Measurements from ENCODE around the gene ZNF282.
"Not testable (repeated sequence)": the region's sequence is repeated elsewhere in the genome, so short reads cannot be mapped to it uniquely, and the experiment has no call there.

The ZNF282 gene

DNA sequence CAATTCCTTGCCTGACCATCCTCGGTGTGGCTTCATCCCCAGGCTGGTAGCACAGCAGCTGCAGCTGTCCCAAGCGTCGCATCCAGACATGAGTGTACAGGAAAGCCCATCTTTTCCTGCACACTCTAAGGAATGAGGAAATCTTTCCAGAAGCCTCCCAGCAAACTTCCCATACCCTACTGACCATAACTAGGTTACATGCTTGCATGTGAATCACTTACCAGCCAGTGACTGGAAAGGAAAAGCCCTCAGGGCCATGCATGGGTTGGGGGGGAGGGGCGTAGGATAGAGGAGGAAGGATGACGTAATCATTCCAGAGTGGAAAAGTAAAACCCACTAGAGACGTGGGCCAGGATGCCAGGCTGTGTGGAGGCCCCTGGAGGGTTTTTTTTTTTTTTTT lies 25.2 kb downstream of the ZNF282 start:
- no peak for DNase-seq (ENCODE audit: low spot score)
- in situ Hi-C loops (cut with MboI; ENCODE audit: low sequenced_read_pairs, unreplicated experiment): no loop called here
- TF ChIP-seq, protein P1, sequence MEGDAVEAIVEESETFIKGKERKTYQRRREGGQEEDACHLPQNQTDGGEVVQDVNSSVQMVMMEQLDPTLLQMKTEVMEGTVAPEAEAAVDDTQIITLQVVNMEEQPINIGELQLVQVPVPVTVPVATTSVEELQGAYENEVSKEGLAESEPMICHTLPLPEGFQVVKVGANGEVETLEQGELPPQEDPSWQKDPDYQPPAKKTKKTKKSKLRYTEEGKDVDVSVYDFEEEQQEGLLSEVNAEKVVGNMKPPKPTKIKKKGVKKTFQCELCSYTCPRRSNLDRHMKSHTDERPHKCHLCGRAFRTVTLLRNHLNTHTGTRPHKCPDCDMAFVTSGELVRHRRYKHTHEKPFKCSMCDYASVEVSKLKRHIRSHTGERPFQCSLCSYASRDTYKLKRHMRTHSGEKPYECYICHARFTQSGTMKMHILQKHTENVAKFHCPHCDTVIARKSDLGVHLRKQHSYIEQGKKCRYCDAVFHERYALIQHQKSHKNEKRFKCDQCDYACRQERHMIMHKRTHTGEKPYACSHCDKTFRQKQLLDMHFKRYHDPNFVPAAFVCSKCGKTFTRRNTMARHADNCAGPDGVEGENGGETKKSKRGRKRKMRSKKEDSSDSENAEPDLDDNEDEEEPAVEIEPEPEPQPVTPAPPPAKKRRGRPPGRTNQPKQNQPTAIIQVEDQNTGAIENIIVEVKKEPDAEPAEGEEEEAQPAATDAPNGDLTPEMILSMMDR (IDR thresholded peaks at IDR 0.05; ENCODE audit: borderline replicate concordance, control extremely low read depth, extremely low read depth, insufficient read depth, missing control alignments): no peak

DNA sequence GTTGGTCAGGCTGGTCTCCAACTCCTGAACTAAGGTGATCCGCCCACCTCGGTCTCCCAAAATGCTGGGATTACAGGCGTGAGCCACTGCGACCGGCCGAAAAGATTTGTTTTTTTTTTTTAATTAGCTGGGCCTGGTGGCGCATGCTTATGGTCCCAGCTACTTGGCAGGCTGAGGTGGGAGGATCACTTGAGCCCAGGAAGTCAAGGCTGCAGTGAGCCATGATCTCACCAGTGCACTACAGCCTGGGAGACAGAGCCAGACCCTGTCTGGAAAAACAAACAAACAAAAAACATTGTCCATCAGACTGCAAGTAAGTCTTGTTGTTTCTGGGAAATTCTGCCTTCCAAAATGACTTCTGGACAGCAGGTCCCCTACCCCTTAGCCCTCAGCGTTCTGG lies 27.8 kb downstream of the ZNF282 start:
- no peak for DNase-seq (ENCODE audit: low spot score)
- in situ Hi-C loops (cut with MboI; ENCODE audit: low sequenced_read_pairs, unreplicated experiment): no loop called here
- TF ChIP-seq, protein P1 (IDR thresholded peaks at IDR 0.05; ENCODE audit: borderline replicate concordance, control extremely low read depth, extremely low read depth, insufficient read depth, missing control alignments): no peak

DNA sequence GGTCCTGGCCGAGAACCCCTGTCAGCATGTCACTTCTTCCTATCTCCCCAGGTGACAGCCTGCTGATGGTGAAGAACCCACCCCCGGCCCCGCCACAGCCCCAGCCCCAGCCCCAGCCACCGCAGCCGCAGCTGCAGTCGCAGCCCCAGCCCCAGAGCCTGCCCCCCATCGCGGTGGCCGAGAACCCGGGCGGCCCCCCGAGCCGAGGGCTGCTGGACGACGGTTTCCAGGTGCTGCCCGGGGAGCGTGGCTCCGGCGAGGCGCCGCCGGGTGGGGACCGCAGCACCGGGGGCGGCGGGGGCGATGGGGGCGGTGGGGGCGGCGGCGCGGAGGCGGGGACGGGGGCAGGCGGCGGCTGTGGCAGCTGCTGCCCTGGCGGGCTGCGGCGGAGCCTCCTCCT lies 28.4 kb downstream of the ZNF282 start:
- in situ Hi-C loops (cut with MboI; ENCODE audit: low sequenced_read_pairs, unreplicated experiment): no loop called here
- TF ChIP-seq, protein P1 (IDR thresholded peaks at IDR 0.05; ENCODE audit: borderline replicate concordance, control extremely low read depth, extremely low read depth, insufficient read depth, missing control alignments): no peak
- no peak for DNase-seq (ENCODE audit: low spot score)

DNA sequence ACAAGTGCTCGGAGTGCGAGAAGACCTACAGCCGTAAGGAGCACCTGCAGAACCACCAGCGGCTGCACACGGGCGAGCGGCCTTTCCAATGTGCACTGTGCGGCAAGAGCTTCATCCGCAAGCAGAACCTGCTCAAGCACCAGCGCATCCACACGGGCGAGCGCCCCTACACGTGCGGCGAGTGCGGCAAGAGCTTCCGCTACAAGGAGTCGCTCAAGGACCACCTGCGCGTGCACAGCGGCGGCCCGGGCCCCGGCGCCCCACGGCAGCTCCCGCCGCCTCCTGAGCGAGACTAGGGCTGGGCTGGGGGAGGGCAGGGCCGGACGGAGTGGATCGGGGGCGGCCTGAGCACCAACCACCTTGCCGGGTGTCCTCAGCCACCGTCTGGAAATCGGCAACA lies 29.0 kb downstream of the ZNF282 start:
- in situ Hi-C loops (cut with MboI; ENCODE audit: low sequenced_read_pairs, unreplicated experiment): no loop called here
- DNase-seq (ENCODE audit: low spot score): no peak
- TF ChIP-seq, protein P1 (IDR thresholded peaks at IDR 0.05; ENCODE audit: borderline replicate concordance, control extremely low read depth, extremely low read depth, insufficient read depth, missing control alignments): no peak

DNA sequence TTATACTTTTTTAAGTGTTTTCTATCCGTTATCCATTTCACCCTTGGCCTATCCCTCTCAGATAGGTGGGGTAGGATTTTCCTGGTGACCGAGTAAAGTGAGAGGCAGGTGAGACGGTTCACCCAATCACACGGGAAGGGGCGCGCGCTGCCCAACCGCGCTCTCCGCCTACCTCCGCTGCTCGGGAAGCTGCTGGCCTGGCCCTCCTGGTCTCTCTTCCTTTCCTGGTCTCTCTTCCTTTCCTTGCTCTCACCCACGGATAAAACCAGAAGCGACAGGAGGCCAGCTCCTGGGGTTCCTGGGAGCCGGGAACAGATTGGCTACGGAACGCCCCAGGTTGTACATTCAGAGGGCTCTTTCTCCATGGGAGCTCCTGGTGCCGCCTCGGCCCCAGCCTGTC lies 29.8 kb downstream of the ZNF282 start:
- TF ChIP-seq, protein P1 (IDR thresholded peaks at IDR 0.05; ENCODE audit: borderline replicate concordance, control extremely low read depth, extremely low read depth, insufficient read depth, missing control alignments): no peak
- in situ Hi-C loops (cut with MboI; ENCODE audit: low sequenced_read_pairs, unreplicated experiment): no loop called here
- no peak for DNase-seq (ENCODE audit: low spot score)

DNA sequence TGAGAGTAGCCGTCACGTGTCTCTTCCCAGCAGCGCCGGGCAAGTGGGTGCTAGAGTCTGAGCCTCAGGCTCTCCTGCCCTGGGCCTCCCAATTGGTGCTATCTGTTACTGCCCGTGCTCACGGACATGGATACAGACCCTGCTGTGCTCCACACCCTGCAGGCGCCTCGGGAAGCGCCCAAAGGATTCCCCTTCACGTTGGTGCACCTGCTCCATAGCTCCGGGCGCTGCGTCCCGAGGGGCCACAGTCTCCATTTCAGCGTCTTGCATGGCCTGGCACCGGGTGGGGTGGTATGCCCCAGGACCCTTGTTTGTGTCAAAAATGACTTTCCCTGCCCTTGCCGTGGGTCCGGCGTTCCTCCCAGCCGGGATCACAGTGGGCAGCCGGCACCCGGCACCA lies 30.3 kb downstream of the ZNF282 start:
- DNase-seq (ENCODE audit: low spot score): no peak
- TF ChIP-seq, protein P1 (IDR thresholded peaks at IDR 0.05; ENCODE audit: borderline replicate concordance, control extremely low read depth, extremely low read depth, insufficient read depth, missing control alignments): no peak
- in situ Hi-C loops (cut with MboI; ENCODE audit: low sequenced_read_pairs, unreplicated experiment): no loop called here

DNA sequence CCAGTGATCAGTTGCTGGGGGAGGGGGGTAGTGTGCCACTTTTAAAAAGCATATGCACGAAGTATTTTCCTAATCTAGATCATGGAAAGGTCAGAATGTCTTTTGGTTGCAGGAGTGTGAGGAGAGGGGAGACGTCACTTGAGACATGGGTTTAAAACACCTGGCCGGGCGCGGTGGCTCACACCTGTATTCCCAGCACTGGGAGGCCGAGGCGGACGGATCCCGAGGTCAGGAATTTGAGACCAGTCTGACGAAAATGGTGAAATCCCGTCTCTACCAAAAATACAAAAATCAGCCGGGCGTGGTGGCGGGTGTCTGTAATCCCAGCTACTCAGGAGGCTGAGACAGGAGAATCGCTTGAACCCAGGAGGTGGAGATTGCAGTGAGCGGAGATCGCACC lies 31.0 kb downstream of the ZNF282 start:
- DNase-seq (ENCODE audit: low spot score); in situ Hi-C loops (cut with MboI; ENCODE audit: low sequenced_read_pairs, unreplicated experiment): not testable (repeated sequence)
